T-helper 1 cell treated with Interleukin-12 subunit alpha and Interleukin-12 subunit beta and Interleukin-4 antibody, amounts not matched to agents 30 ng/mL and 1 ng/mL, for 36 hours (primary cell): ENCODE measurements around the gene MVK. TPM values are rescaled to one million over a fixed set of nuclear protein-coding genes. Genes with fewer than 3 reads are reported as not detected.

Source experiments
- intact Hi-C: fragments of 100-400 bp; cut with micrococcal nuclease; formaldehyde crosslinking; loops from one replicate; pipeline ENCODE4 v1.15.1; 2024
- total RNA-seq: library from RNA; stranded (reverse); gene quantifications from 2 replicates; pipeline ENCODE4 v1.2.3, GENCODE V29; 2022

The MVK gene
- total RNA-seq = 14.1 and 14.2 TPM in 2 replicates

DNA sequence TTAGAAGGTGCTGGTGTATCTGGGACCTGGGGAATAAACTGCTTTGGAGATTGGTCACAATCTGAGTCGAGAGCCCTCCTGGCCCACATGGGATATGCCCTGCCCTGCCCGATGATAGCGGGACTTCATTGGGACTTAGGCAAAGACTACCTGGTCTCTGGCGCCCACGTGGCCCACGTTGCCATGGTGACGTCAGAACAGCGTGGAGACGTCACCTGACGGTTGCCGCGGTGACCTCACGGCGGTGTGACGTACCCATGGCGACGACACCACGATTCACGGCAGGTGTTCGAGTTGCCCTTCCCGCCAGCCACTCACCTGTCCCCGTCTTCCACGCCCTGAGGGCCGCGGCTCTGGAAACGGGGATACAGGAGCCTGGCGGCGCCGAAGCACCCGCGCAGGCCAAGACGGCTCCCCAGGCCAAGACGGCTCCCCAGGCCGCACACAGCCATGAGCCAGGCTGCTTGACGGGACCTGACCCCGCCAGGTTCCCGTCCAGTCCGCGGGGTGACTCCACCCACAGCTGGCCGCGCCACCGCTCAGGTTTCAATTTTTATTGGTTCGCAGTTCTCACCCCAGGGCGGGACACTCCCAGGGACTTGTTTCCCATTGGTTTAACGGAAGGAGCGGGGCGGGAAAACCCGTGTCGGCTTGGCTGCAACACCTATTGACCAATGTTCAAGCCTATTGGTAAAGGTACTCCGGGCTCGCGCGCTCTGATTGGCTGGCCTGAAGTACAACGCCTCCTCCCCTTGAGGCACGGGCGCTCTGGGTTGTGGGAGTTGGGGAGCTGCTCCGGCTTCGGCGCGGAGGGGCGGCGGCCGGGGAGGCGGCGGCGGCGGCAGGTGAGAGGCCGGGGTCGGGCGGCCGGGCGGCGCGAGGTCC, at the start of gene MVK, which contains the start of gene MMAB:
MVK (plus strand) TSS at position 766 of the 885 bp plus-strand sequence. CDS start 1,029 bp downstream, outside the sequence.
MMAB (minus strand) TSS at position 476 of the 885 bp plus-strand sequence; CDS start at position 452, 24 bp downstream.
- intact Hi-C loops = loop anchor here (1.0 to 10.0 kb wide), 15 partner anchors 22 to 1862 kb away; partner anchors contain the start of genes C12orf76, FAM222A, FICD and GLTP

DNA sequence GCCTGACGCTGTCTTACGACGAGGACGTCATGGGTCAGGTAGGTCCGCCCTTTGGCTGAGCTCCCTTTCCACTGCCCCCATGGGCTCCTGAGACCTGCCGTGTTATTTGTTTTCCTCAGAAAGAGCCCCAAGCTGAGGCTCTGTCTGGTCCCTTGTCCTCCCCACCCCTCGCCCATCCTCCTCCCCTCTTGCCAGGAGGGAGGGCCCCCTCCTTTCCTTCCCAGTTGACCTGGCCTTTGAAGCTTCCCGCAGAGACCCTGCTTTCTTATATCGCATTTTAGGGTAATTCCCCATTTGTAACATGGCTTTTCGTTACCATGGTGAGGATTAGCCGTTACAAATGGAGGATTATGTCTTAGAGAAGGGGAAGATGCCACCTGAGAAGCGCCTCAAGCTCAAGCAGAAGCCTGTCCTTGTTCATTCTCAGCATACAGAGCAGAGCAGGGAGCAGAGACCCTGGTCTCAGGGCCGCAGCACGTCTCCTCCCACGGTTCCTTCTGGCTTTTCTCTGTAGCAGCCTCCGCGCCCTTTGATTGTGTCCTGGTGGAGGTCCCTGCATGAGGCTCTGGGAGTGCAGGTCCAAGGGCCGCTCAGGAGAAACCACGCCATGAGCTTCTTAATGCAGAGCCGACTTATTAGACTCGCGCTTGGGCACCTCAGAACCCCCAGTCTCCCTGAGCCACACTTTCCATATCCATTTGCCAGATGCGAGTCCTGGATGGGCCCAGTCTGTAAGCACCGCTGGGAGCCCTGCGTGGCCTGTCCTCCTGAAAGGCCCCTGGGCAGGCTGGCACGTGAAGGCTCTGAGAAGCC, 48.9 kb upstream of the MVK start:
- intact Hi-C loops = no loop called here

DNA sequence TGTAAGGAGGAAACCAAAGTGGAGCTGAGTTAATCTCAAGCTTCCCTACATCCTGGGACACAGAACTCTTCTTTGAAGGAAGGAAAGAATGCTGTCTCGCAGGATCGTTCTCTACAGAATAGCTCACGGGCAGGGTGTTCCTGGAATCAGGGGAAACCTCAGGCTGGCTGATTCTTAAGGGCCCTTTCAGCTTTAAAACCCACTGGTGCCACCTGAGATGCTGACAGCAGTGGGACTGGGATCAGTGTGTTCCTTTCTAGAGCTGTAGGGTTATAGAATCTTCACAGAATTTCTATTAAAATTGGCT, 48.4 kb upstream of the MVK start:
- intact Hi-C loops = no loop called here

DNA sequence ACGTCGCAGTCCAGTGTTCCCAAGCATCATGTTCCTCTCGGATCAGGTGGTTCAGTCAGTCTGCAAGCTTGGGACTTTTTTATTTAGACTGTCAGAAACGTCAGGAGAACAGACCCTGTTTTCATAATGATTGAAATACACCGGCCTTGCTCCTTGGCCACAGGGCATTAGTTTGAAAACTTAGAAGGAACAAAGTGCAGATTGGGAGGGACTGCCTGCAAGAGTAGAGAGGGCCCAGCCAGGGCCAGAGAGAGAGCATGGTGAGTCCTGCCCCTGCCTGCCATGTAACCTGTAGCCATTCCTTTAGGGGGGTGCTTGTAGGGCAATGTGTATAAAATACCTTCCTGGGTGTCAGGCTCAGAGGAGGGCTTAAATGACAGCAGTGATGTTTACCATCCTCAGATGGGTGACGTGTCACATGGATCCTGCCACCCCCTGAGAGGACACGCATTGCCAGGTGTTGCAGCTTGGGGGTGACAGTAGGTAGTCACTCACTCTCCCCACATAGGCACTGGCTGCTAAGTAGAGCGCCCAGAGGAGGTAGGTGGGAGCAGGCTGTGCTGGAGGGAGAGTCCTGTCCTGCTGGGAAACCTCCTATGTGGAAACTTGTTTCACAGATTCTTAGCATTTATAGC, 46.0 kb upstream of the MVK start:
- intact Hi-C loops = no loop called here

DNA sequence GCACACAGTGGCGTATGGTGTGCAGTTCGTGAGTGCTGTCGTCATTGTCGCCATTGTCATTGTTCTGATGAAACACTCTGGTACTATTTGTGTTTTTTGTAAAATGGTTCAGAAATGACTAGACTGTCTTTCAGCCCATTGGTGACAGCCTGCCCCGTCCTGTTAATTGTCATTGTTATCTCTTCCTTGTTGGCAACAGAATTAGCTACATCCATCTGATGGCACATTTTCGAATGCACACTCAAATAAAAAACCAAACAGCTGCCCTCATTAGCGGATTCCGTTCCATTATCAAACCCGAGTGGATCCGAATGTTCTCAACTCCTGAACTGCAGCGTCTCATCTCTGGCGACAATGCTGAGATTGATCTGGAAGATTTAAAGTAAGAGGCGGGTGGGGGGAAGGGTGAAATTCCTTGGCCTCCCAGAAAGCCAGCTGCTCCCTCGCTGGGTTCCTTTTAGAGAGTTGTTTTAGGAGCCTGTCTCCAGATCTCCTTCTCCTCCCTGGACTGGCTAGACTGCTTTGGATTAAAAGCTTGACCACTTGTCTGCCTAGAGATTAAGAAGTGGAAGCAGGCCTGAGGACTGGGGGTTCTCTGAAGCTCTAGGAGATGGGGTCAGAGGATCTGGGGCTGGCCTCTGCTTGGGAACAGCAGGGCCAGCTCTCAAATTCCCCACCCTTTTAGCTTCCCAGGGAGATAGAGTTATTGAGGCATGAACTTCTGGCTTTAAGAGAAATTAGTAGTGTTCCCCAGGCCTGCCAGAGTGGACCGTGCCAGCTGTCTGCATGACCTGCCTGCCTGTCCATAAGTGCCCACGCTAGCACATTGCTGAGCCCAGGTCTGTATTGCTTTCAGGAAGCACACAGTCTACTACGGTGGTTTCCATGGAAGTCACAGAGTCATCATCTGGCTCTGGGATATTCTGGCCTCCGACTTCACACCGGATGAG, 43.6 kb upstream of the MVK start:
- intact Hi-C loops = no loop called here

DNA sequence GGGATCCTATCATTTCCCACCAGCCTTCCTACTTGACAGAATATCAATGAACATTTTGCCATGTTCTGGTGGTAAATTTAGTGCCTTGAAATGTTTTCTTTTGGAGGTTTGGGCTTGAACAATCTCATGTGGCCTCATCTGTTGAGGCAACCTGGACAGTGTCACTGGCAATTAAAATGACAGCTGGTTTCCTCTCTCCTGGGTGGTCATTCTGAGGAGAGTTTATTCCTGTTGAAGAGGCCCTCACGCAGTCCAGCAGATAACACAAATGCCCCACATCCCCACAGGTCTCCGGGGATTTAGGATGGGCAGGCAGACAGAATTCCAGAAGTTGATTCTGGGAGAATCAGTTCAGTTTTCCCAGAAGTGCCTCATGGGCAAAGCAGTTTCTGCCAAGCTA, 42.2 kb upstream of the MVK start:
- intact Hi-C loops = no loop called here

DNA sequence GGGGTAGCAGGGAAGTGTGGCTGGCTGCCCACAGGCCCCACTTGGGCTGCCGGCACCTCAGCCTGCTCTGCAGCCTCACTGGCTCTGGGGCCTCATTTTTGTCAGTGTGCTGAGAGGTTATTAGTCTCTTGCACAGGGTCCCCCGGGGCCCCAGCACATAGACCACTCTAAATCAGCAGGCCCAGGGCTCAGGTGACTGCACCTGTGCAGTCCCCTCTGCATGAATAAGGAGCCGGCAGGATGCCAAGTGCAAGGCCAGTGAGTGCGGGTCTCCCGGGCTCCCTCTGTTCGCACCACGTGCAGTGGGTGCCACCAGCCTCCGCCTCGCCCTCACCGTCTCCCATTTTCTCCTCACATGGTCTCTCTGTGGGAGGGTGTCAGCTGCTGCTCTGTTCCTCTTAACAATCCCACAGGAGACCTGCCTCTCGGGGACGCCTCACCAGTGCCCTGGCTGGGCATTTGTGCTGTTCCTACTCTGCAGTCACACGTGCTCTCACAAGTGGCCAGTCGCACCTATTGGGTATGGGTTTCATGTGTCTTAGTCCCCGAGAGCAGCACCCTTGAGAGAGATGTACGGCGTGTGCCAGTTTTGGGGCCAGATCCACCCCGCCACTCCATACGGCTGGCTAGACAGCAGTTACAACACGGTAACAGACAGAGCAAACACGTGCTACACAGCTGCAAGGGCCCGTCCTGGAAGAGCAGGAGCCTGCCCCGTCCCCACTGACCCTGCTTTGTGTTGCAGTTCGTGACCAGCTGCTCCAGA, 40.7 kb upstream of the MVK start:
- intact Hi-C loops = no loop called here

DNA sequence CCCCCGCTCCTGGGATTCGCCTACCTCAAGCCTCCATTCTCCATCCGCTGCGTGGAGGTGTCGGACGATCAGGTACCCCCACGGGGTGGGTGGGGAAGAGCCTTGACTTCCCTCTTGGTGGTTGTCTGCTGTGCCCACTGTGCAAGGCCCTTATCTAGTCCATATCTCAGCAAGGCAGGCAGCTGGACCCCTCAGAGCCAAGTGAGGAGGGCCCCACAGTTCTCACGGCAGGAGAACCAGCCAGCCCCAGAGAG, 40.2 kb upstream of the MVK start:
- intact Hi-C loops = no loop called here

DNA sequence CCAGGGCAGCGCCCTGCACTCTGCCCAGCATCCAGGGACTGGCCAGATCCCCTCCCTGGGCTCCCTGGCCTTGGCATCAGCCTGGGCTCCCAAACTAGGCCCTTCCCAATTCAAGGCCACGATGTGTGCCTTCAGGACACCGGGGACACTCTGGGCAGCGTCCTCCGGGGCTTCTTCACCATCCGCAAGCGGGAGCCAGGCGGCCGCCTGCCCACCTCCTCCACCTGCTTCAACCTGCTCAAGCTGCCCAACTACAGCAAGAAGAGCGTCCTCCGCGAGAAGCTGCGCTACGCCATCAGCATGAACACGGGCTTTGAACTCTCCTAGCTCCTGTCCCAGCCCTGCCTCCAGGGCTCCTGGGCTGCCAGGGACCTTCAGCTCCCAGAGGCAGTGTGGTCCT, 39.1 kb upstream of the MVK start:
- intact Hi-C loops = no loop called here

DNA sequence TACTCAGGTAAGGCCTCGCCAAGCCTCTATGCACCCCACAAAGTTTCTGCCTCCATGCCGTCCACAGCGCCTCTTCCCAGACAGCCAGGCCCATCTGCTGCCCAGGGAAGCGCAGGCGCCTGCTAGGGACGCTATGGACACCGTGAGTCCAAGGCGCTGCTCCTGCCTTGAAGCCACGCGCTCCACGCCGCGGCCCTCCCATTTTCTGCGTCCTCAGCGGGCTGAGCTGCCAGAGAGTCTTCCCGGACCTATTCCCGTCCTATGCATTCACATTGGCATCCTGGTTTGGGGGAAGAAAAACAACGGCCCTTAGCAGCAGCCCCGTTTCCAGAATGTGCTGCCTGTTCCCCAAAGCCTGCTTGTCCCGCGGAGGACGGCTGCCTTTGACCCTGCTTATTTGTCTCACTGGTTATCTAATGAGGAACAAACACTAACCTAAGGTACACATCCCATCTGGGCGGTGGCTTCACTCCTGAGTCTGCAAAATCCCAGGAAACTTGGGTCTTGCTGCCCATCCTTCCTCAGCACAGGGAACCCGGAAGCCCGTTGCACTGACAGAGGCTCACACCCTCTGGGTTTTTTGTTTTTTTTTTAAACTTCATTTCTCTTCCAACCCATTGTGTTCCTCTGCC, 38.2 kb upstream of the MVK start:
- intact Hi-C loops = no loop called here

DNA sequence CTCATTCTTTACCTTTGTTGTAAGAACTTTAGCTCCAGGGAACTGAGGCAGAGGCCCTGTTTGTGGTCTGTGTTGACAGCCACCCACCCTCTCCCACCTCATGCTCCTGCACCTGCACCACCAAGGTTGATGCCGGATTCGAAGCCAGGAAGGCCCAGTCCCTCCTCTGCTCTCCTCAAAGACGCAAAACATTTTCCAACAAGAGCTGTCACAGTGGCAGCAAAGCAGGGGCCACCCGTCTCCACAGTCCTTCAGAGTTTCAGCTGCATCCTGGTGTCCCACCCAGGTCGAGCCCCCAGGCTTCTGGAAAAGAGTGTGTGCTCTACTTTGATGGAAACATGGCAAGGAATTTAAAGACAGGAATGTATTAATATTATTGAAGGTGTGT, 37.7 kb upstream of the MVK start:
- intact Hi-C loops = no loop called here

DNA sequence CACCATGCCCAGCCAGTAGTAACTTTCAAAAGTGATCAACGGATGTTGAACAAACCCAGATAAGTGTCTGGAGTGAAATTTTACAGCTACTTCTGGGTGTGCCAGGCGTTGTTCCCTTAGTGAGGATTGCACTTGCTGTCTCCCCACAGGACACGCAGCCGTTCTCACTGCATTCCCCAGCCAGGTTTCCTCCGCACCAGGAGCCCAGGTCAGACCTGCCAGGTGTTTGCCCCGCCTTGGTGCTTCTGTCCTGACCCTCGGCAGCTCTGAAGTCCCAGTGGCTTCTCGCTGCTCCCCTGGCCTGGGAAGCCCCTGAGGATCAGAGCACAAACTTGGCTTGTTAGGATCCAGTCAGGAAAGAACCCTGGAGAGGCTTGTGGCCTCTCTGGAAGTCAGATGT, 36.5 kb upstream of the MVK start:
- intact Hi-C loops = no loop called here

DNA sequence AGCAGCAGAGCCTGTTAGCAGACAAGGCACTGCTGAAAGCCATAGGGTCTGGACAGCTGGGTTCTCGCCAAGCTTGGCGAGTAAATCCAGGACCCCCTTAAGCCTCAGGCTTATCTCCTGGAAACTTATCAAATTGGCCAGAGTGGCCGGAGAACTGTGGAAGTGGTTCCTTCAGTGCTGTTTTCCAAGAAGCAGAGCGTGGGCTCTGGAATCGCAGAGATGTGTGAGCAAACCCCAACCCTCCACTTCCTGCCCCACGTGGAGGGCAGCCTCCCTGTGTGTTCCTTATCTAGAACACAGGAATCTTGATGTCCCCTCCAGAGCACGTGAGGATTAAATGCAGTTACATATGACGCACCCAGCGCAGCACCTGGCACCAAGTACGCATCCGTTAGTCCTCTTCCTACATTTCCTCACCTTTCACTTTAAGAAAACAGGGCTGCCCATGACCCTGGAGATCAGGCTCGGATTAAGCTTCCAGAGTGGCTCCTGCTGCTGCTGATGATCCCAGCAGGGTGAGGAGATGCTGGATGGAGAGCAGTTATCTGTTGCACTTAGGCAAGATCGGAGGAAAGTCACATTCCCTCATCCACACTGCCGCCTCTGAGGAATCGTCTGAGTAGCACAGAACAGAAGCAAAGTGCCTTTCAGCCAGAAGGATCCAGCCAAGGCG, 35.3 kb upstream of the MVK start:
- intact Hi-C loops = no loop called here

DNA sequence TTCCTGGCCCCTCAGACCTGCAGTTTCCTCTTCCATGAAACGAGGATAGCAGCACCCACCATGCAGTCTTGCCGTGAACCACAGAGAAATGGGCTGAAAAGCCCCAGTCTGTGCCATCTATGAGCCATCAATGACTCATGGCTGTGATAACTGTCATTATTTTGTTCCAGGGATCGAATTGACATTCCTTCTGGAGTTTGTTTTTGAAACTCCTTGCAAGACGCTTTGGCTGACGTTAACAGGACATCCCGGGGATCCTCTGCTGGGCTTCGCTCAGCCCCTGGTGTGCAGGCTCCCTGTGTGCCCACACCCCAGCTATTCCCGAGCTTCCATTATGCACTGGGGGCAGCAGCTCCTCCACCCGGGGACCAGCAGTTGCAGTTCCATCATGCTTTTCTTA, 34.1 kb upstream of the MVK start:
- intact Hi-C loops = no loop called here

DNA sequence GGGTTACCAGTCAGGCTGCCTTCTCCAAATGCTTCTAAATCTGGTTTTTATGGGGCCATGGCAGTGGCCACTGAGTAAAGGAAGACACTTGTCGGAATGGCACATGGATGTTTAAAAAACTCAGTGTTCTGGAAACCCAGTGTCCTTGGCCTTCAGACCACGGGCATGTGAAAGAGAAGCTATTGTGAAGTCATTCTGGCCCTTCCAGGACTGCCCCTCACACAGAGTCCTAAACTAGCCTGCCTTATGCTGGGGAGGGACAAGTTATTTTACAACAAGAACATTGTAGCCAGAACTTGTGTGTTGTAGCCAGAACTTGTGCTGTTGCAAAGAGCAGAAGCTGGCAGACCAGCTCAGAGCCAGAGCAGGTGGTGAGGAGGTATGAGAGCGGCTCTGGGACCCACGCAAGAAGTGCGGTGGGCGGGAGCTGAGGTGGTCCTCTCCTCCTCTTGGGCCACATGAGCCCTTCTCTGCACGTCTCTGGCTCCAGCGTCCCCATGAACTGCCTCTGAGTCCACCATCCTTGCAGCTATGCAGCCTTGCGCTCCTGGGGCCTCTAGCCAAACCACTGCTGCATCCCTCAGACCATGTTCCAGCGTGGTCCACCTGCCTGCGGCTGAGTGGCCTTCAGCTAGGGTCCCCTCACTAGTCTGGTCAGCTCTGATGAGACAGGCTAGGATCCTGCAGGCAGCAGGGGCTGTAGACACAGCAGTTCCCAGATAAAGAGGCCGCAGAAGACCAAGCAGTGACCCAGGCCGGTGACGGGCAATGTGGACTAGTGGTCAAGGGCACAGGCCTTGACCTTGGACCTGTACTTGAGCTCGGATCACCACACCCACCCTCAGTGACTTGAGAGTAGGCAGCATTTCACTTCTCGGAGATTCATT, 32.8 kb upstream of the MVK start:
- intact Hi-C loops = no loop called here

DNA sequence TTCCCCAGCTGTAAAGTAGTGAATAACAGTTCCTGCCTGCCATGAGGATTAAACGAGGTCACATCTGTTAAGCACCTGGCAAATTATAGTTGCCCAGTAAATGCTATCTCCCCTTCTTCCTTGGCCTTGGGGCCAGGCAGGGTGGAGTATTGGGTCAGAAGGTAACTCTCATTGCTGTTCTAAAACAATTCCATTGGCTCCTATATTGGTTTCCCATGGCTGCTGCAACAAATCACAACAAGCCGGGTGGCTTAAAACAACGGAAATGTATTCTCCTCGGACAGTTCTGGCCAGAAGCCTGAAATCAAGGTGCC, 32.2 kb upstream of the MVK start:
- intact Hi-C loops = no loop called here

DNA sequence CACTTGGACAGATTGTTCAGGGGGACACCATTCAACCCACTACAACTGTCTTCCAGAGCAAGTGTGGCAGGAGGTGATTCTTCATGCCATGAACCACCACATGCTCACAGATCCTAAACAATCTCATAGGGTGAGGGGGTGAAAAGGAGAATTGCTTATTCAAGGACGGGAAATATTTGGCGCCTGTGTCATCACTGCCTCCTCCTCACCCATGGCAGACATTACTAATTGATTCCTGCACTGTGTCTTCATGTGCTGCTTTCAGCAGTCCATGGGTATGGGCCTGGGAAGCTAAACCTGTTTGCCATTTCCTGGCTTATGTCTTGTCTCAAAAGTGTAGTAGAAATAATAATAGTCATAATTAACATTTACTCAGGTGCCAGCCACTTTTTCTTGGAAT, 31.6 kb upstream of the MVK start:
- intact Hi-C loops = no loop called here

DNA sequence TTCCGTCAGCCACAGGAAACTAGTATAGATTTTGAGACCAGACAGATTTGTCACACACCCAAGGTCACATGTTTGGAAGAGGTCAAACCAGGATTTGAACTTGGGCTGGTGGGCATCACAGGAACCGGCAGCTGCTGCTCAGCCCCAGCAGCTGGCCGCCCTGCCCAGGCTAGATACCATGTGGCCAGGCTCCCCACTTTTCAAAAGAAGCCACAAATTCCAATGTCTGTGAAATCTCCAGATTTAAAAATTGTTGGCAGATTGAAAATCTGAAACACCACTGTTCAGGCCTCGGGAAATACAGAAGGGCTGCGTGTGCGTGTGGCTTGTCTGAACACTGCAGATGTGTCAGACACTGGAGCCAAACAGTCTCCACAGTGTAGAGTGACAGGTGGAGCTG, 30.7 kb upstream of the MVK start:
- intact Hi-C loops = no loop called here
